Measurements from ENCODE around the gene AXIN2. TPM values are rescaled to one million over a fixed set of nuclear protein-coding genes. Genes with fewer than 3 reads are reported as not detected.

AXIN2 gene
- total RNA-seq, 2 experiments from 2014 or later: 2.3 to 2.5 TPM

GRCh38 chr17:65550758-65551157 is 10.7 kb downstream of the AXIN2 start:
- Mint-ChIP-seq H3K36me3 (ENCODE audit: low read depth) (peaks cover 23% of the 10 kb centered on the region), H3K4me3 (no peak overlapping the region), H3K27me3 (ENCODE audit: low read depth) (no peaks in the 10 kb centered on the region), H3K27ac (no peak overlapping the region), H3K4me1 (ENCODE audit: low read depth) (peaks cover 67% of the 10 kb centered on the region), H3K9me3 (no peaks in the 10 kb centered on the region)
- no peak for DNase-seq
- CTCF ChIA-PET: interaction anchor here (0.8 to 1.2 kb wide), 4 partner anchors 8 to 255 kb away, joined by 3 read pairs; no protein-coding TSS in a partner anchor
- intact Hi-C loops (cut with micrococcal nuclease): no loop called here

GRCh38 chr17:65550075-65550662 is 11.3 kb downstream of the AXIN2 start:
- Mint-ChIP-seq H3K36me3 (ENCODE audit: low read depth) (peaks cover 23% of the 10 kb centered on the region), H3K4me3 (no peak overlapping the region), H3K9me3 (no peaks in the 10 kb centered on the region), H3K4me1 (ENCODE audit: low read depth) (peaks cover 67% of the 10 kb centered on the region), H3K27ac (no peak overlapping the region), H3K27me3 (ENCODE audit: low read depth) (no peaks in the 10 kb centered on the region)
- CTCF ChIA-PET: interaction anchor here (0.8 to 1.2 kb wide), 4 partner anchors 9 to 255 kb away, joined by 3 read pairs; no protein-coding TSS in a partner anchor
- intact Hi-C loops (cut with micrococcal nuclease): no loop called here
- DNase-seq: no peak

GRCh38 chr17:65548269-65548969 is 13.0 kb downstream of the AXIN2 start:
- no peak overlapping the region for H3K4me3 Mint-ChIP-seq
- H3K9me3 Mint-ChIP-seq: no peaks in the 10 kb centered on the region
- H3K4me1 Mint-ChIP-seq (ENCODE audit: low read depth): peaks cover 61% of the 10 kb centered on the region
- CTCF ChIA-PET: no interaction called here
- intact Hi-C loops (cut with micrococcal nuclease): no loop called here
- H3K36me3 Mint-ChIP-seq (ENCODE audit: low read depth): peaks cover 23% of the 10 kb centered on the region
- H3K27ac Mint-ChIP-seq: no peak overlapping the region
- no peak for DNase-seq
- H3K27me3 Mint-ChIP-seq (ENCODE audit: low read depth): no peaks in the 10 kb centered on the region

DNA sequence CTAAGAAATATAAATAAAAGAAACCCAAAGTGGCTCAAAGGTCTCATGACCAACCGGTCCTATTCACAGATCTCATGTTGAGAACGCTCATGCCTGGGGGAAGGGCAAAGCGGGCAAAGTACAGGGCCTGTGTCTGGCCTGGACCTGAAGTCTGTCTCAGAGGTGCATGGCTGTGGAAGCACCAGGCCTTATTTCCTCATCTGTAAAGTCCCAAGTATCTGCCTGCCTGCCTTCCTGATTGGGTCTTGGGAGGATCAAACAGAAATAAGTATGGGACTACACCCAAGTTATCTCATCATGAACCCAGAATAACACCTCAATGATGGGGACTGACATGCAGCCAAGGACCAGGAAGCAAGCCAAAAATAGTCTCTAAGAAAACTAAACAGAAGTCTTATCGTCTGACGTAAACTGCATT is 14.2 kb downstream of the AXIN2 start:
- no peaks in the 10 kb centered on the region for H3K9me3 Mint-ChIP-seq
- no peak overlapping the region for H3K4me3 Mint-ChIP-seq
- CTCF ChIA-PET: no interaction called here

DNA sequence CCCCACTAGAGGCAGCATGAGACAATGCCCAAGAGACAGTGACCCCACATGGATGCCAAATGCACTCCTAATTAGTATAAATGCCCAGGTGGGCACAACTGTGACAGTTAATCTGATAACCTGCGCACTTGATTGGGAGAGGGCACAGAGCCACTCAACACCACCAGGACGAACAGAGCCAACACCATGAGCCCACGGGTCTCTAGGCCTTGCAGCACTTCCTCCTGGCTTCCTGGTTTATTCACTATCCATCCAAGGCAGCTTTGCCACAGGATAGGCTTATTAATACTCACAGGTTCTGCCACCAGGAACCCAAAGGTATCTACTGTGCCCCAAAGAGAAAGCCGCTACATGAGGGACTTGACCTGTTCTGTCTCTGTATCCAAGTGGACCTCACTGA is 14.9 kb downstream of the AXIN2 start:
- intact Hi-C loops (cut with micrococcal nuclease): no loop called here
- Mint-ChIP-seq H3K36me3 (ENCODE audit: low read depth) (peaks cover 24% of the 10 kb centered on the region), H3K27ac (no peak overlapping the region), H3K27me3 (ENCODE audit: low read depth) (no peaks in the 10 kb centered on the region), H3K4me3 (no peak overlapping the region), H3K4me1 (ENCODE audit: low read depth) (peaks cover 44% of the 10 kb centered on the region), H3K9me3 (no peaks in the 10 kb centered on the region)
- no peak for DNase-seq
- CTCF ChIA-PET: no interaction called here

More for the DNA sequence above, 14.2 kb downstream of the AXIN2 start:
- intact Hi-C loops (cut with micrococcal nuclease): loop anchor here (1.0 kb wide), 1 partner anchor 9 kb away; no protein-coding TSS in a partner anchor
- Mint-ChIP-seq H3K27ac (peak overlapping the region; percentile 33), H3K36me3 (ENCODE audit: low read depth) (peaks cover 24% of the 10 kb centered on the region), H3K4me1 (ENCODE audit: low read depth) (peaks cover 50% of the 10 kb centered on the region), H3K27me3 (ENCODE audit: low read depth) (no peaks in the 10 kb centered on the region)
- peak; percentile 52 for DNase-seq

GRCh38 chr17:65545705-65546523 is 15.5 kb downstream of the AXIN2 start:
- Mint-ChIP-seq H3K4me1 (ENCODE audit: low read depth) (peaks cover 40% of the 10 kb centered on the region), H3K4me3 (no peak overlapping the region), H3K27ac (no peak overlapping the region), H3K36me3 (ENCODE audit: low read depth) (peaks cover 29% of the 10 kb centered on the region), H3K27me3 (ENCODE audit: low read depth) (no peaks in the 10 kb centered on the region), H3K9me3 (no peaks in the 10 kb centered on the region)
- no peak for DNase-seq
- intact Hi-C loops (cut with micrococcal nuclease): no loop called here
- CTCF ChIA-PET: no interaction called here

DNA sequence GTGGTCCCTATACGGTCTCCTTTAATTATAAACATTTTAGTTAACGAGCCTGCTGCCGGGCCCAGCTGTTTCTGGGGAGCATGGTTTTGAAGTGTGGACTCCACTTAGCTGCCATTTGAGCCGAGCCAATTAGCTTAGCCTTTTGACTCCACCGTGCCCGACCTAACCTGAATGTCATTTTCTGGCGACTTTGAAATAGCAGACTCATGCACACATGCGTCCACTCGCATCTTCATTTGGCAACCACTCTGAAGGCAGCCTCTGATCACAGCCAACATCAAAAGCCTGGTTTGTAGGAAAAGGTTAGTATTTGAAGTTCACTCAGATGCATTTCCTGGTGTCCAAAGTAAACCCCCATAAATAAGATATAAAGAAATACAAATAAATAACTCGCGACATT is 16.8 kb downstream of the AXIN2 start:
- DNase-seq: no peak
- Mint-ChIP-seq H3K27me3 (ENCODE audit: low read depth) (no peaks in the 10 kb centered on the region), H3K9me3 (no peaks in the 10 kb centered on the region), H3K36me3 (ENCODE audit: low read depth) (peaks cover 30% of the 10 kb centered on the region), H3K4me3 (no peak overlapping the region), H3K4me1 (ENCODE audit: low read depth) (peaks cover 42% of the 10 kb centered on the region), H3K27ac (no peak overlapping the region)
- CTCF ChIA-PET: interaction anchor here (1.1 kb wide), 1 partner anchor 11 kb away, joined by 3 read pairs; no protein-coding TSS in a partner anchor
- intact Hi-C loops (cut with micrococcal nuclease): no loop called here

DNA sequence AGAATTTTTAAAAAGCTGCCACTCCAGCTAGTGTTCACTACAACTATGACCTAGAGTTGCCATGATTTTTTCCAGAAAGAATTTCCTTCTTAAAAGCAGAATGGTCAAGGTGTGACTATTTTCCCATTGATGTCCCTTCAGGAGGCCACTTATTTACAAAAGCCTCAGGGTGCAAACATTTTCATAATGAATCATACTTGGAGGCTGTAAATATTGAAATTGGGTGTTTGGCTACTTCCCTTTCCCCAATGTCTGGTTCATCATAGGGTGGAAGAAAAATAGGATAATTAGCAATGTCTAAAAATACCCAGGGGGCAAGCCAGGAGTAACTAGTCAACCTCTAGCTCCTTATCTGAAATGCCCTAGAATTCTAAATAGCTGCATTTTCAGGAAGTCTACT is 18.8 kb downstream of the AXIN2 start:
- H3K36me3 Mint-ChIP-seq (ENCODE audit: low read depth): peaks cover 20% of the 10 kb centered on the region
- H3K4me1 Mint-ChIP-seq (ENCODE audit: low read depth): peaks cover 50% of the 10 kb centered on the region
- no peaks in the 10 kb centered on the region for H3K27me3 Mint-ChIP-seq (ENCODE audit: low read depth)
- intact Hi-C loops (cut with micrococcal nuclease): no loop called here
- no peaks in the 10 kb centered on the region for H3K9me3 Mint-ChIP-seq
- H3K27ac Mint-ChIP-seq: no peak overlapping the region
- DNase-seq: no peak
- CTCF ChIA-PET: no interaction called here
- H3K4me3 Mint-ChIP-seq: no peak overlapping the region

GRCh38 chr17:65542067-65542466 is 19.4 kb downstream of the AXIN2 start:
- no peak overlapping the region for H3K27ac Mint-ChIP-seq
- CTCF ChIA-PET: interaction anchor here (0.6 kb wide), 1 partner anchor 389 kb away, joined by 3 read pairs; no protein-coding TSS in a partner anchor
- no peaks in the 10 kb centered on the region for H3K27me3 Mint-ChIP-seq (ENCODE audit: low read depth)
- H3K4me3 Mint-ChIP-seq: no peak overlapping the region
- peaks cover 45% of the 10 kb centered on the region for H3K4me1 Mint-ChIP-seq (ENCODE audit: low read depth)
- H3K36me3 Mint-ChIP-seq (ENCODE audit: low read depth): peaks cover 18% of the 10 kb centered on the region
- no peaks in the 10 kb centered on the region for H3K9me3 Mint-ChIP-seq
- DNase-seq: no peak
- intact Hi-C loops (cut with micrococcal nuclease): no loop called here

DNA sequence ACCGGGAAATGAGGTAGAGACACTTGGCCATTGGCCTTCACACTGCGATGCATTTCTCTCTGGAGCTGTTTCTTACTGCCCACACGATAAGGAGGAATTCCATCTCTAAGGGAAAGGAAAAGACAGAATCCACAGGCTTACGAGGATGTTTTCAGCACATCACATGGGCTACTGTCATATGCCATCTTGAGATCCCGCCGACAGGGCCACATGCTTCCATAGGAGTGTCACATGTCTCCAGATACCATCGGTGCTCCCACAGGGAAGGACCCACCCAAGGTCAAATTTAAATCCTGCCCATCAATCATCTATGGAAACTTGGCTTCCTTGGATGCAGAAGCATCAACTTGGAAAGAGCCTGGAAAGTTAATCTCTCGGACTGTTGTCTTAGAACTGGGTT is 20.0 kb downstream of the AXIN2 start:
- no peak overlapping the region for H3K4me3 Mint-ChIP-seq
- DNase-seq: no peak
- peaks cover 40% of the 10 kb centered on the region for H3K4me1 Mint-ChIP-seq (ENCODE audit: low read depth)
- intact Hi-C loops (cut with micrococcal nuclease): no loop called here
- no peaks in the 10 kb centered on the region for H3K9me3 Mint-ChIP-seq
- H3K27ac Mint-ChIP-seq: no peak overlapping the region
- CTCF ChIA-PET: interaction anchor here (0.6 kb wide), 1 partner anchor 389 kb away, joined by 3 read pairs; no protein-coding TSS in a partner anchor
- no peaks in the 10 kb centered on the region for H3K27me3 Mint-ChIP-seq (ENCODE audit: low read depth)
- H3K36me3 Mint-ChIP-seq (ENCODE audit: low read depth): peaks cover 19% of the 10 kb centered on the region

DNA sequence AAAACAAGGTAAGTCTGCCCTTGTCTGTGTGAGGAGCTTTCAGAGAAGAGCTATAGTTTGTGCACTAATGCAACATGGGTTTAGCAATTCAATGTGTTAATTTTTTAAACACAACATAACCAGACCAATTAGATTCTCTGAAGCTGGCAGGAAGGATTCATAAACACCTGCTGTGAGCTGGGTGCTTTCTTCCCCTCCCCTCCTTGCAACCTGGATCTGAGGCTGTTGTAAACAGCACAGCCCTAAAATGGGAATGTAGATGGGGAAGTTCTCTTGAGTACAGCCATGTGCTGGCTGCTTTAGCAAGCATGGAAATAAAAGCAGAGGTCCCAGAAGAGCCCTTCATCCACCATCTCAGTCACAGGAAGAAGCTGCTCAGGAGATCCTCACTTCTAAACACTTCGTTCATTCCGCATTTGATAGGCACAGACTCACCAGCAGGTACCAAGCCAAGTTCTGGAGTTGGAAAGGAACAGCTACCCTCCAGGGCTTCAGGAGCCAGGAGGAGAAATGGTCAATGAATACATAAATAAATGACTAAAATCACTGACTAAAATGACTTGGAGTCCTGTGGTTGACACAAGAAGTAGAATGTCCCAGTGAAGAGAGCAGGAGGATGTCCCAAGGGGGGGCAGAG is 21.7 kb downstream of the AXIN2 start:
- Mint-ChIP-seq H3K27me3 (ENCODE audit: low read depth) (no peaks in the 10 kb centered on the region), H3K4me3 (no peak overlapping the region), H3K9me3 (no peaks in the 10 kb centered on the region), H3K36me3 (ENCODE audit: low read depth) (peaks cover 15% of the 10 kb centered on the region), H3K4me1 (ENCODE audit: low read depth) (peaks cover 34% of the 10 kb centered on the region), H3K27ac (peak overlapping the region; percentile 25)
- DNase-seq: no peak
- CTCF ChIA-PET: interaction anchor here (1.5 kb wide), 1 partner anchor 17 kb away, joined by 8 read pairs; no protein-coding TSS in a partner anchor
- intact Hi-C loops (cut with micrococcal nuclease): loop anchor here (2.0 kb wide), 1 partner anchor 13 kb away; no protein-coding TSS in a partner anchor
